ENCODE results near the gene APBA2. TPM values are rescaled to one million over a fixed set of nuclear protein-coding genes. Genes with fewer than 3 reads are reported as not detected.
A peak's percentile ranks its signal among the peaks of the same experiment; 100 is the strongest.

The APBA2 gene
- total RNA-seq, 1 experiment from 2014 or later: 11.2 TPM

- TF ChIP-seq TCF7 (CRISPR knock-in tag; IDR thresholded peaks at IDR 0.05; ENCODE audit: low read depth) (no peak), ZNF138 (CRISPR knock-in tag; conservative IDR thresholded peaks at IDR 0.05) (no peak), MAX (CRISPR knock-in tag; IDR thresholded peaks at IDR 0.05) (peak; percentile 35; the same call in 1 of the 2 replicates)
Observed at GRCh38 chr15:28886431-28887338, 911 bp downstream of the APBA2 start (continued).

- CTCF ChIA-PET: interaction anchor here (0.5 to 1.1 kb wide), 4 partner anchors 9 to 26 kb away, joined by 3 to 5 read pairs (median 4); no protein-coding TSS in a partner anchor
- Mint-ChIP-seq H3K36me3 (no peaks in the 10 kb centered on the region), H3K4me1 (peaks cover 9% of the 10 kb centered on the region), H3K27ac (no peak overlapping the region), H3K27me3 (ENCODE audit: low read depth) (peaks cover 33% of the 10 kb centered on the region), H3K4me3 (peak overlapping the region; percentile 66), H3K9me3 (no peaks in the 10 kb centered on the region)
- TF ChIP-seq ELF4 (CRISPR knock-in tag; IDR thresholded peaks at IDR 0.05; ENCODE audit: low read depth): no peak
- no peak for TF ChIP-seq E2F4 (CRISPR knock-in tag; IDR thresholded peaks at IDR 0.05; ENCODE audit: borderline replicate concordance, low read depth)
- no peak for TF ChIP-seq USF2 (CRISPR knock-in tag; IDR thresholded peaks at IDR 0.05)
- no peak for TF ChIP-seq SMAD4 (CRISPR knock-in tag; IDR thresholded peaks at IDR 0.05)
- TF ChIP-seq NFE2L1 (CRISPR knock-in tag; IDR thresholded peaks at IDR 0.05): no peak
- no peak for DNase-seq (ENCODE audit: low spot score)
- ATAC-seq: no peak
- POLR2A ChIA-PET: no interaction called here
Observed at GRCh38 chr15:28887339-28888174, 1.8 kb downstream of the APBA2 start.

GRCh38 chr15:28888302-28888894, 2.6 kb downstream of the APBA2 start:
- Mint-ChIP-seq H3K9me3 (no peaks in the 10 kb centered on the region), H3K4me3 (no peak overlapping the region), H3K27ac (no peak overlapping the region), H3K4me1 (peaks cover 9% of the 10 kb centered on the region), H3K27me3 (ENCODE audit: low read depth) (peaks cover 33% of the 10 kb centered on the region), H3K36me3 (no peaks in the 10 kb centered on the region)
- ATAC-seq (no peak), DNase-seq (ENCODE audit: low spot score) (no peak)
- ChIA-PET POLR2A (no interaction called here), CTCF (interaction anchor here (0.5 to 0.9 kb wide), 3 partner anchors 14 to 36 kb away, joined by 4 to 5 read pairs (median 4); no protein-coding TSS in a partner anchor)
- no peak for TF ChIP-seq FOXJ3 (CRISPR knock-in tag; IDR thresholded peaks at IDR 0.05; ENCODE audit: borderline replicate concordance)
- no peak for TF ChIP-seq USF1 (CRISPR knock-in tag; IDR thresholded peaks at IDR 0.05)
- no peak for TF ChIP-seq CREB1 (CRISPR knock-in tag; IDR thresholded peaks at IDR 0.05)
- TF ChIP-seq ZNF532 (CRISPR knock-in tag; IDR thresholded peaks at IDR 0.05; ENCODE audit: borderline replicate concordance): no peak
- TF ChIP-seq ZNF396 (CRISPR knock-in tag; IDR thresholded peaks at IDR 0.05; ENCODE audit: borderline replicate concordance): no peak
- TF ChIP-seq E2F5 (CRISPR knock-in tag; IDR thresholded peaks at IDR 0.05): no peak
- TF ChIP-seq ZNF281 (CRISPR knock-in tag; IDR thresholded peaks at IDR 0.05): no peak
- no peak for TF ChIP-seq NFYB (CRISPR knock-in tag; conservative IDR thresholded peaks at IDR 0.05; ENCODE audit: low read depth)
- no peak for TF ChIP-seq CREM (CRISPR knock-in tag; IDR thresholded peaks at IDR 0.05)
- TF ChIP-seq MXD4 (CRISPR knock-in tag; IDR thresholded peaks at IDR 0.05; ENCODE audit: borderline replicate concordance): no peak
